Measurements from ENCODE around the gene STK38.

DNA sequence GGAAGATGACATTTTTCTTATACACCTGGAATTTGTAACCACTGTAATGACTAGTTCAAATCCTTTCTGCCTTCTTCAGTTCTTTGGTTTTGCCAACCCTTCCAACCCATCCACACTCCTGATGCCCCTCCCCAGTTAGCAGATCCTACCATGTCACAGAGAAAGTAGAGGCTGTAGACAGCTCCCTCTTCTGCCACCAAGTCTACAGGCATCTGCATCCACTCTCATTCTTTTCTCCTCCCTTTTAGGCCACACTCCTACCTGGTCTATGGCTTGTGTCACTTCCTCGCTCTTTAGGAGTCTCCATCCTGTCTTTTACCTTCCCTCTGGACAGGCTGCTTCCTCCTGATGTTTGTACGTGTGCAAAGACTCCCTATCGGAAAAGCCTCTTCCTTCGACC lies 13.5 kb upstream of the STK38 start:
- TF ChIP-seq, protein P1, sequence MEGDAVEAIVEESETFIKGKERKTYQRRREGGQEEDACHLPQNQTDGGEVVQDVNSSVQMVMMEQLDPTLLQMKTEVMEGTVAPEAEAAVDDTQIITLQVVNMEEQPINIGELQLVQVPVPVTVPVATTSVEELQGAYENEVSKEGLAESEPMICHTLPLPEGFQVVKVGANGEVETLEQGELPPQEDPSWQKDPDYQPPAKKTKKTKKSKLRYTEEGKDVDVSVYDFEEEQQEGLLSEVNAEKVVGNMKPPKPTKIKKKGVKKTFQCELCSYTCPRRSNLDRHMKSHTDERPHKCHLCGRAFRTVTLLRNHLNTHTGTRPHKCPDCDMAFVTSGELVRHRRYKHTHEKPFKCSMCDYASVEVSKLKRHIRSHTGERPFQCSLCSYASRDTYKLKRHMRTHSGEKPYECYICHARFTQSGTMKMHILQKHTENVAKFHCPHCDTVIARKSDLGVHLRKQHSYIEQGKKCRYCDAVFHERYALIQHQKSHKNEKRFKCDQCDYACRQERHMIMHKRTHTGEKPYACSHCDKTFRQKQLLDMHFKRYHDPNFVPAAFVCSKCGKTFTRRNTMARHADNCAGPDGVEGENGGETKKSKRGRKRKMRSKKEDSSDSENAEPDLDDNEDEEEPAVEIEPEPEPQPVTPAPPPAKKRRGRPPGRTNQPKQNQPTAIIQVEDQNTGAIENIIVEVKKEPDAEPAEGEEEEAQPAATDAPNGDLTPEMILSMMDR (IDR thresholded peaks at IDR 0.05) = no peak
- TF ChIP-seq POLR2AphosphoS5 (IDR thresholded peaks at IDR 0.05) (no peak), POLR2A (IDR thresholded peaks at IDR 0.05; ENCODE audit: low read depth) (no peak), EP300 (IDR thresholded peaks at IDR 0.05) (no peak)

Measured in esophagus muscularis mucosa (tissue), 4 donors.